Right atrium auricular region (tissue), 2 donors: ENCODE data around the gene SLC1A4. TPM values are rescaled to one million over a fixed set of nuclear protein-coding genes. Genes with fewer than 3 reads are reported as not detected.

Experiments used
- DNase-seq: peaks from one replicate; pipeline ENCODE4 v3.0.0-alpha.2; 2019; ENCODE audit warnings: low spot score
- H3K27ac ChIP-seq, 2 donors: fragments of 200-600 bp; sonication (generic); 1 replicate in 1 of 2; 2 replicates in 1 of 2; pipeline ENCODE4 v1.5.1; 2016 to 2019
- H3K27me3 ChIP-seq, 2 donors: fragments of 200-600 bp; sonication (generic); one replicate each; pipeline versions ENCODE4 v1.5.1 to v1.6.0; 2017 to 2019
- H3K36me3 ChIP-seq: fragments of 200-600 bp; sonication (generic); one replicate; pipeline ENCODE4 v1.5.1; 2016
- H3K4me1 ChIP-seq, 2 donors: fragments of 200-600 bp; sonication (generic); one replicate each; pipeline versions ENCODE4 v1.5.1 to v1.6.0; 2017 to 2019
- H3K4me3 ChIP-seq, 2 donors: fragments of 200-600 bp; sonication (generic); 1 replicate in 1 of 2; 2 replicates in 1 of 2; pipeline ENCODE4 v1.5.1; 2017 to 2019; ENCODE audit warnings: mild to moderate bottlenecking in 1 of 2, moderate library complexity in 1 of 2
- H3K9me3 ChIP-seq, 2 donors: fragments of 200-600 bp; sonication (generic); one replicate each; pipeline ENCODE4 v1.5.1; 2019
- CTCF ChIP-seq, 2 donors: fragments of 200-600 bp; sonication (generic); IDR thresholded peaks; one replicate each; pipeline ENCODE4 v1.5.1; 2019; ENCODE audit warnings: antibody characterized with exemption in 2 of 2
- total RNA-seq, 2 donors: library from RNA; depleted of rRNA; stranded (reverse); fragments of >200 nt; gene quantifications; one replicate each; pipeline ENCODE4 v1.1.0, GENCODE V29; 2016

SLC1A4 gene
- total RNA-seq, 2 donors from 2014 or later: 2.2 to 6.0 TPM

- Histone ChIP-seq H3K4me3 (no peak overlapping the region), H3K4me1 (peaks cover 0 to 15% of the 10 kb centered on the region in 2 donors), H3K36me3 (no peaks in the 10 kb centered on the region), H3K9me3 (no peaks in the 10 kb centered on the region), H3K27me3 (no peaks in the 10 kb centered on the region), H3K27ac (no peak overlapping the region)
- TF ChIP-seq CTCF (IDR thresholded peaks at IDR 0.05): no peak
- DNase-seq: no peak
Observed at GRCh38 chr2:64976276-64976675, 12.9 kb upstream of the SLC1A4 start.

GRCh38 chr2:64978514-64979268 is 10.5 kb upstream of the SLC1A4 start:
- Histone ChIP-seq H3K27ac (no peak overlapping the region), H3K27me3 (no peaks in the 10 kb centered on the region)
- peak in 1 of 2 donors; percentile 28 for TF ChIP-seq CTCF (IDR thresholded peaks at IDR 0.05)

GRCh38 chr2:64979744-64980143 is 9.5 kb upstream of the SLC1A4 start:
- TF ChIP-seq CTCF (IDR thresholded peaks at IDR 0.05): no peak
- H3K9me3 ChIP-seq: no peaks in the 10 kb centered on the region
- peaks cover 0 to 14% of the 10 kb centered on the region in 2 donors for H3K4me1 ChIP-seq
- H3K27ac ChIP-seq: no peak overlapping the region
- H3K4me3 ChIP-seq: no peak overlapping the region
- DNase-seq: no peak
- H3K27me3 ChIP-seq: no peaks in the 10 kb centered on the region
- no peaks in the 10 kb centered on the region for H3K36me3 ChIP-seq

More at GRCh38 chr2:64978514-64979268, 10.5 kb upstream of the SLC1A4 start:
- peaks cover 0 to 15% of the 10 kb centered on the region in 2 donors for H3K4me1 ChIP-seq
- no peak for DNase-seq
- H3K36me3 ChIP-seq: no peaks in the 10 kb centered on the region
- no peaks in the 10 kb centered on the region for H3K9me3 ChIP-seq
- H3K4me3 ChIP-seq: no peak overlapping the region

- no peaks in the 10 kb centered on the region for H3K27me3 ChIP-seq
- H3K4me3 ChIP-seq: no peak overlapping the region
- no peak for TF ChIP-seq CTCF (IDR thresholded peaks at IDR 0.05)
- peaks cover 0 to 10% of the 10 kb centered on the region in 2 donors for H3K4me1 ChIP-seq
- H3K27ac ChIP-seq: no peak overlapping the region
- H3K36me3 ChIP-seq: no peaks in the 10 kb centered on the region
- H3K9me3 ChIP-seq: no peaks in the 10 kb centered on the region
- DNase-seq: no peak
Observed at GRCh38 chr2:64980183-64980582, 9.0 kb upstream of the SLC1A4 start.

- H3K27me3 ChIP-seq: no peaks in the 10 kb centered on the region
- no peaks in the 10 kb centered on the region for H3K36me3 ChIP-seq
- no peaks in the 10 kb centered on the region for H3K9me3 ChIP-seq
- peaks cover 0 to 4% of the 10 kb centered on the region in 2 donors for H3K4me1 ChIP-seq
- no peak for TF ChIP-seq CTCF (IDR thresholded peaks at IDR 0.05)
- H3K27ac ChIP-seq: no peak overlapping the region
- no peak overlapping the region for H3K4me3 ChIP-seq
- no peak for DNase-seq
Observed at GRCh38 chr2:64982311-64982857, 6.8 kb upstream of the SLC1A4 start.
